ENCODE results near the gene BHMT2. TPM values are rescaled to one million over a fixed set of nuclear protein-coding genes. Genes with fewer than 3 reads are reported as not detected.

Gene BHMT2
- total RNA-seq, 1 donor from 2014 or later: not detected

DNA sequence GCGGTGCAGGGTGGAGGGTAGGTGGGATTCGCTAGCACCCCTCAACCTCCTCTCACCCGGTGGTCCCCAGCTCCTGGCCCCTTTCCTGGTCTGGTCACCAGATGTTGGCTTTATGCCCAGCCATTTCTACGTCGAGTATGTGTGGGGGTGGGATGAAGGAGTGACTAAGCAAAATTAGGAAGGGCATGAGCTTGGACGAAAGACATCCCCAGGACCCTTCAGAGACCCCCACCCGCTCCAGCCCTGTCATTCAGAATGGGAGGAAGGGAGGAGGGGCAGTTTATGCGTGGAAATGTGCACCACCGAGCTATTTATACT is 742 bp downstream of the BHMT2 start:
- DNase-seq (ENCODE audit: extremely low spot score, unreplicated experiment): no peak
- Mint-ChIP-seq H3K36me3 (no peaks in the 10 kb centered on the region), H3K4me3 (no peak overlapping the region), H3K27ac (no peak overlapping the region), H3K27me3 (peaks cover 3% of the 10 kb centered on the region), H3K9me3 (peaks cover 8% of the 10 kb centered on the region), H3K4me1 (ENCODE audit: unreplicated experiment) (no peaks in the 10 kb centered on the region)
- no peak for TF ChIP-seq CTCF (conservative IDR thresholded peaks at IDR 0.05)

DNA sequence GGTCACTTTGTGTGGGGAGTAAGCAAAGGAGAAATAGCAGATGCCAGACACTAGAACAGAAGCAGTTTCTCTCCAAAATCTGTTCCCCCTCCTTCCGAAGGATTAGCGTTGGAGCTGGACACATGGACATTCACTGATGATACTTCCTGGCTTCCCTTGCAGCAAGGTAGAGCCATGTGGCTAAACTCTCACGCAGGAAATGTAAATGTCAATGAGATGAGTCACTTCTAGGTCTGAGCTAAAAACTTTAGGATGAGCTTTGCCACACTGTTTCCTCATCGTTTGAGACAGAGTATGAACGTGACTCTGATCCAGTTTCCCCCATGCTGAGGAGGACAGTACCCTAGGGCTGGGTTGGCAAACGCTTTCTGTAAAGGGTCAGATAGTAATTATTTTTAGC is 5.1 kb downstream of the BHMT2 start:
- no peak for TF ChIP-seq CTCF (conservative IDR thresholded peaks at IDR 0.05)
- Mint-ChIP-seq H3K4me3 (no peak overlapping the region), H3K27me3 (peaks cover 7% of the 10 kb centered on the region), H3K27ac (no peak overlapping the region), H3K9me3 (peaks cover 8% of the 10 kb centered on the region), H3K36me3 (no peaks in the 10 kb centered on the region), H3K4me1 (ENCODE audit: unreplicated experiment) (peaks cover 5% of the 10 kb centered on the region)
- DNase-seq (ENCODE audit: extremely low spot score, unreplicated experiment): no peak

DNA sequence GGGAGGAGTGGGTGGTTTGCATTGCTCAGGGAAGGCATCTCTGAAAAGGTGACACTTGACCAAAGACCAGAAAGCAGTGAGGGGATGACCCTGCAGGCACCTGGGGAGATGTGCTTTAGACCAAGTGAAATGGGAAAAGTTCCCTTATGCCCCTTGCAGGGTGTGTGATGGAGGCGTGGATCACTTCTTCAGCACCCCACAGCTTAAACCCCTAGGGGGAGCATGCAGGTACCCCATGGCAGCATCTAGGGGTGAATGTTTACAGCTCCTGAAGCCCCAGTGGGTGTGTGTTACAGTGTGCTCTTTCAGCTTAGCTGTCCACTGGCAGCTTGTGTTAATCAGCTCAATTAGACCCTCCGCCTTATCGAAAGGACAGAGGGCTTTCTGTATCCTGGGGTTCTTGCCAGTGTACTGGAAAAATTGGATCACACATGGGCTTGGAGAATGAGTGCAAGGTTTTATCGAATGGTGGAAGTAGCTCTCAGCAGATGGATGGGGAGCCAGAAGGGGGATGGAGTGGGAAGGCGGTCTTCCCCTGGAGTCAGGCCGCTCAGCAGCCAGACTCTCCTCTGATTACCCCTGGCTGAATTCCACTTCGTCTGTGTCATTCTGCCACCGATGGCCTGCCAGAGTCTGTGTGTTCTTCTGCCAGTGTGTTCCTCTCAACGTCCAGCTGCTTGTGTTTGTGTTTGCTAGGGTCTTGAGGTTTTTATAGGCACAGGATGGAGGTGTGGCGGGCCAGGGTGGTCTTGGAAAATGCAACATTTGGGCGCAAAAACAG is 6.3 kb downstream of the BHMT2 start:
- H3K36me3 Mint-ChIP-seq: no peaks in the 10 kb centered on the region
- peaks cover 5% of the 10 kb centered on the region for H3K4me1 Mint-ChIP-seq (ENCODE audit: unreplicated experiment)
- no peak overlapping the region for H3K27ac Mint-ChIP-seq
- DNase-seq (ENCODE audit: extremely low spot score, unreplicated experiment): no peak
- H3K27me3 Mint-ChIP-seq: peaks cover 7% of the 10 kb centered on the region
- H3K4me3 Mint-ChIP-seq: no peak overlapping the region
- H3K9me3 Mint-ChIP-seq: peaks cover 8% of the 10 kb centered on the region
- TF ChIP-seq CTCF (conservative IDR thresholded peaks at IDR 0.05): no peak

- no peak for TF ChIP-seq CTCF (conservative IDR thresholded peaks at IDR 0.05)
- no peak for DNase-seq (ENCODE audit: extremely low spot score, unreplicated experiment)
- peaks cover 8% of the 10 kb centered on the region for H3K9me3 Mint-ChIP-seq
- H3K4me3 Mint-ChIP-seq: no peak overlapping the region
- no peaks in the 10 kb centered on the region for H3K36me3 Mint-ChIP-seq
- H3K27ac Mint-ChIP-seq: no peak overlapping the region
- H3K4me1 Mint-ChIP-seq (ENCODE audit: unreplicated experiment): peaks cover 5% of the 10 kb centered on the region
- H3K27me3 Mint-ChIP-seq: peaks cover 7% of the 10 kb centered on the region
These were observed 7.3 kb downstream of the BHMT2 start for GRCh38 chr5:79076819-79077218.

- Mint-ChIP-seq H3K9me3 (peaks cover 4% of the 10 kb centered on the region), H3K4me1 (ENCODE audit: unreplicated experiment) (peaks cover 5% of the 10 kb centered on the region), H3K27ac (no peak overlapping the region), H3K36me3 (no peaks in the 10 kb centered on the region), H3K4me3 (no peak overlapping the region), H3K27me3 (peaks cover 4% of the 10 kb centered on the region)
- DNase-seq (ENCODE audit: extremely low spot score, unreplicated experiment): no peak
- no peak for TF ChIP-seq CTCF (conservative IDR thresholded peaks at IDR 0.05)
These were observed 8.3 kb downstream of the BHMT2 start for GRCh38 chr5:79077680-79078365.

Measured in type B pancreatic cell (in vitro differentiated cells).